IMR-90 (cell line): ENCODE data around the gene FBXO3. TPM values are rescaled to one million over a fixed set of nuclear protein-coding genes. Genes with fewer than 3 reads are reported as not detected.

ENCODE experiments used
- ATAC-seq: fragments of 200-7000 bp; cut with Tn5 transposase; 2 replicates; pipeline ENCODE4 v1.9.1; 2020; ENCODE audit warnings: low read depth, mild to moderate bottlenecking, moderate library complexity
- BruUV-seq: library from RNA; stranded (reverse); fragments of 400-500 nt; replicated peaks from 2 replicates; lab custom pipeline; 2021; lab: Mats Ljungman, UMichigan
- CTCF ChIA-PET: fragments of 300-600 bp; formaldehyde crosslinking; extraction: SDS; loops from one replicate; lab custom pipeline; 2021; ENCODE audit warnings: antibody characterized with exemption; lab: Yijun Ruan, JAX
- POLR2A ChIA-PET: fragments of 300-600 bp; sonication (Branson Sonifier 250); formaldehyde crosslinking; loops from one replicate; lab custom pipeline; 2022; ENCODE audit warnings: antibody characterized with exemption; ENCODE audit not compliant: unreplicated experiment; lab: Charles Lee
- DNase-seq: peaks from one replicate; pipeline ENCODE4 v3.0.0; 2013
- H2AFZ ChIP-seq: replicated peaks from 2 replicates; pipeline ENCODE3; 2013; ENCODE audit warnings: low read length, mild to moderate bottlenecking; ENCODE audit not compliant: poor library complexity
- H2AK5ac ChIP-seq: 2 replicates; pipeline ENCODE4 v1.6.1; 2013; ENCODE audit warnings: low read depth, low read length, inconsistent platforms
- H2AK9ac ChIP-seq: replicated peaks from 2 replicates; pipeline ENCODE3; 2013; ENCODE audit warnings: mild to moderate bottlenecking, low read depth, low read length, moderate library complexity; ENCODE audit not compliant: poor library complexity
- H2BK120ac ChIP-seq: 2 replicates; pipeline ENCODE4 v1.6.1; 2013; ENCODE audit warnings: low read depth, low read length, inconsistent platforms
- H2BK15ac ChIP-seq: 3 replicates; pipeline ENCODE4 v1.6.1; 2013; ENCODE audit warnings: low read depth, low read length, inconsistent platforms
- H2BK20ac ChIP-seq: 2 replicates; pipeline ENCODE4 v1.6.1; 2013; ENCODE audit warnings: low read depth, mild to moderate bottlenecking, inconsistent platforms, low read length, moderate library complexity
- H2BK5ac ChIP-seq: 2 replicates; pipeline ENCODE4 v1.6.1; 2013; ENCODE audit warnings: mild to moderate bottlenecking, low read depth, low read length, inconsistent platforms; ENCODE audit not compliant: poor library complexity, severe bottlenecking
- H3K14ac ChIP-seq: replicated peaks from 2 replicates; pipeline ENCODE4 v1.6.1; 2013; ENCODE audit warnings: low read depth, low read length, inconsistent platforms
- H3K18ac ChIP-seq: 2 replicates; pipeline ENCODE4 v1.6.1; 2013; ENCODE audit warnings: low read depth, low read length, control low read depth
- H3K23ac ChIP-seq: 2 replicates; pipeline ENCODE4 v1.6.1; 2013; ENCODE audit warnings: low read depth, low read length, inconsistent platforms
- H3K27ac ChIP-seq: 2 replicates; pipeline ENCODE4 v1.5.1; 2013; ENCODE audit warnings: mild to moderate bottlenecking, control low read depth, low read length; ENCODE audit not compliant: insufficient read depth
- H3K27me3 ChIP-seq: 2 replicates; pipeline ENCODE4 v1.6.1; 2013; ENCODE audit warnings: low read length; ENCODE audit not compliant: control insufficient read depth, insufficient read depth
- H3K36me3 ChIP-seq: 2 replicates; pipeline ENCODE4 v1.6.1; 2013; ENCODE audit warnings: low read length, mixed read lengths; ENCODE audit not compliant: control insufficient read depth, insufficient read depth
- H3K4ac ChIP-seq: 2 replicates; pipeline ENCODE4 v1.6.1; 2013; ENCODE audit warnings: low read depth, low read length, inconsistent platforms
- H3K4me1 ChIP-seq: 2 replicates; pipeline ENCODE4 v1.6.1; 2013; ENCODE audit warnings: low read length, mixed read lengths; ENCODE audit not compliant: control insufficient read depth, insufficient read depth
- H3K4me2 ChIP-seq: 2 replicates; pipeline ENCODE4 v1.6.1; 2013; ENCODE audit warnings: low read depth, mild to moderate bottlenecking, control low read depth, low read length, moderate library complexity
- H3K4me3 ChIP-seq: 2 replicates; pipeline ENCODE4 v1.5.1; 2013; ENCODE audit warnings: low read depth, mild to moderate bottlenecking, control low read depth, low read length, moderate library complexity; ENCODE audit not compliant: insufficient read depth
- H3K56ac ChIP-seq: 2 replicates; pipeline ENCODE4 v1.6.1; 2013; ENCODE audit warnings: low read length, inconsistent platforms; ENCODE audit not compliant: insufficient read depth; ENCODE audit errors: extremely low read depth
- H3K79me1 ChIP-seq, 2 experiments: 2 replicates each; pipeline ENCODE4 v1.6.1; 2013; ENCODE audit warnings: low read length in 2 of 2, inconsistent platforms in 1 of 2, low read depth in 1 of 2
- H3K9ac ChIP-seq: 2 replicates; pipeline ENCODE4 v1.6.1; 2013; ENCODE audit warnings: low read depth, low read length, control low read depth
- H3K9me1 ChIP-seq: 2 replicates; pipeline ENCODE4 v1.6.1; 2013; ENCODE audit warnings: low read length, inconsistent platforms; ENCODE audit not compliant: insufficient read depth
- H3K9me3 ChIP-seq: 2 replicates; pipeline ENCODE4 v1.6.1; 2013; ENCODE audit warnings: low read length; ENCODE audit not compliant: control insufficient read depth, insufficient read depth
- H4K20me1 ChIP-seq: 2 replicates; pipeline ENCODE4 v1.6.1; 2013; ENCODE audit warnings: low read length, inconsistent platforms; ENCODE audit not compliant: insufficient read depth
- H4K5ac ChIP-seq: 2 replicates; pipeline ENCODE4 v1.6.1; 2013; ENCODE audit warnings: mild to moderate bottlenecking, low read depth, low read length, control low read depth
- H4K8ac ChIP-seq, 2 experiments: 2 replicates each; pipeline ENCODE4 v1.6.1; 2013; ENCODE audit warnings: low read depth in 2 of 2, low read length in 2 of 2, control low read depth in 1 of 2, inconsistent platforms in 1 of 2
- H4K91ac ChIP-seq: 2 replicates; pipeline ENCODE4 v1.6.1; 2013; ENCODE audit warnings: low read depth, low read length, inconsistent platforms; ENCODE audit not compliant: insufficient read depth
- BHLHE40 ChIP-seq: fragments of 150-350 bp; IDR thresholded peaks from 2 replicates; pipeline ENCODE4 v1.6.1; 2016; ENCODE audit warnings: mild to moderate bottlenecking, low read depth, low read length
- CEBPB ChIP-seq: IDR thresholded peaks from 2 replicates; pipeline ENCODE4 v1.6.1; 2012; ENCODE audit warnings: low read depth, low read length, improper control_type of control experiment
- CHD1 ChIP-seq: IDR thresholded peaks from 2 replicates; pipeline ENCODE4 v1.6.1; 2012; ENCODE audit warnings: low read depth, low read length, improper control_type of control experiment
- ELK1 ChIP-seq: fragments of 150-350 bp; IDR thresholded peaks from 2 replicates; pipeline ENCODE4 v1.6.1; 2016; ENCODE audit warnings: low read depth, mild to moderate bottlenecking, low read length, moderate library complexity, borderline replicate concordance
- FOS ChIP-seq: fragments of 150-350 bp; IDR thresholded peaks from 2 replicates; pipeline ENCODE4 v1.6.1; 2016; ENCODE audit warnings: low read depth, low read length
- MAFK ChIP-seq: IDR thresholded peaks from 2 replicates; pipeline ENCODE4 v1.6.1; 2012; ENCODE audit warnings: low read depth, low read length, improper control_type of control experiment
- MAZ ChIP-seq: IDR thresholded peaks from 2 replicates; pipeline ENCODE4 v1.6.1; 2012; ENCODE audit warnings: low read depth, mild to moderate bottlenecking, low read length, improper control_type of control experiment, moderate library complexity, borderline replicate concordance
- MXI1 ChIP-seq: IDR thresholded peaks from 2 replicates; pipeline ENCODE4 v1.6.1; 2012; ENCODE audit warnings: low read depth, mild to moderate bottlenecking, low read length, moderate library complexity, borderline replicate concordance
- NFE2L2 ChIP-seq: fragments of 150-350 bp; IDR thresholded peaks from 2 replicates; pipeline ENCODE4 v1.6.1; 2016; ENCODE audit warnings: low read depth, mild to moderate bottlenecking, low read length
- POLR2A ChIP-seq: IDR thresholded peaks from 2 replicates; pipeline ENCODE4 v1.6.1; 2012; ENCODE audit warnings: mild to moderate bottlenecking, low read depth, low read length
- RAD21 ChIP-seq: IDR thresholded peaks from 2 replicates; pipeline ENCODE4 v1.6.1; 2012; ENCODE audit warnings: low read length, improper control_type of control experiment
- RCOR1 ChIP-seq: IDR thresholded peaks from 2 replicates; pipeline ENCODE4 v1.6.1; 2012; ENCODE audit warnings: mild to moderate bottlenecking, low read length, improper control_type of control experiment; ENCODE audit not compliant: insufficient replicate concordance
- RFX5 ChIP-seq: IDR thresholded peaks from 2 replicates; pipeline ENCODE4 v1.8.0; 2012; ENCODE audit warnings: low read depth, mild to moderate bottlenecking, low read length, moderate library complexity
- SMC3 ChIP-seq: fragments of 150-350 bp; IDR thresholded peaks from 2 replicates; pipeline ENCODE4 v1.6.1; 2016; ENCODE audit warnings: low read depth, mild to moderate bottlenecking, antibody characterized with exemption, low read length, moderate library complexity
- WGBS, 2 experiments: methylation state at CpG; one replicate each; pipeline versions ENCODE4 v1.1.5 to v1.1.7; 2013; ENCODE audit warnings: missing lambda C conversion rate in 2 of 2; ENCODE audit not compliant: insufficient read length in 1 of 2; ENCODE audit errors: extremely low coverage in 2 of 2; 5-methylcytosine and 5-hydroxymethylcytosine counted together
- dilution Hi-C: fragments of 300-500 bp; cut with HindIII; formaldehyde crosslinking; loops from one replicate; pipeline ENCODE4 v1.14.3; 2018; ENCODE audit warnings: low sequenced_read_pairs; ENCODE audit not compliant: unreplicated experiment
- in situ Hi-C: fragments of 300-500 bp; cut with MboI; formaldehyde crosslinking; loops from 3 replicates; pipeline ENCODE4 v1.14.3; 2019; ENCODE audit warnings: low sequenced_read_pairs, inconsistent platforms, mixed read lengths
- intact Hi-C: fragments of 100-400 bp; cut with micrococcal nuclease; formaldehyde crosslinking; loops from 2 replicates; pipeline ENCODE4 v1.10.0; 2022
- polyA plus RNA-seq, 3 experiments: library from polyadenylated mRNA; depleted of rRNA; stranded (reverse); fragments of >200 nt; gene quantifications; 2 replicates each; pipeline ENCODE4 v1.2.3, GENCODE V29; 2012; ENCODE audit warnings: low replicate concordance in 1 of 3
- total RNA-seq: library from RNA; depleted of rRNA; stranded (reverse); fragments of >200 nt; gene quantifications from 2 replicates; pipeline ENCODE4 v1.2.3, GENCODE V29; 2012
- TF ChIP-seq, protein P1 (sequence below): conservative IDR thresholded peaks from 2 replicates; pipeline ENCODE4 v1.5.1; 2012; ENCODE audit warnings: mild to moderate bottlenecking, low read depth, low read length, improper control_type of control experiment
- TF ChIP-seq, protein P2 (sequence below): fragments of 150-350 bp; IDR thresholded peaks from 2 replicates; pipeline ENCODE4 v1.6.1; 2017; ENCODE audit warnings: mild to moderate bottlenecking, antibody characterized with exemption, low read length, low read depth

Gene FBXO3
- total and polyA plus RNA-seq, 2 of the 4 experiments (the other 2 are of a cell fraction), result 26.2 to 51.1 TPM

DNA sequence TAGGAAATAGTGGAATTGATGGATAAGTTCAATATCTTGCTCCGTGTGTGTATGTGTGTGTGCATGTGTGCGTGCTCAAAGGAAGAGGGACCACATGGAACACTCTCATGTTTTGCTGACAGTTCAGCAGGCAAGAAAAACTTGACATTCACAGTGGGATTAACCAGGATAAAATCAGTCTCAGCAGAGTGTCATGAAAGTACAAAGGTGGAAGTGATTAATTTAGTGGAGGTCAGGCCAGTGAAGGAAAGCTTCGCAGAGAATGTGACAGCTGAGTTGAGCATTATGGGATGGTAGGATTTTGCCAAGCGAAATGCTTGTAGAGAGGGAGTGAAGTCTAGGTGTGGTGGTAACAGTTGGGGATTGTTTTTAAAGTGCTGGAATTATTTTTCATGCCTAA is 15.7 kb upstream of the FBXO3 start:
- dilution Hi-C loops, result no loop called here
- Histone ChIP-seq H3K4ac (no peak overlapping the region), H3K9me3 (no peaks in the 10 kb centered on the region), H3K79me1 (no peaks in the 10 kb centered on the region), H3K18ac (no peak overlapping the region), H4K8ac (no peak overlapping the region), H3K56ac (no peak overlapping the region), H3K4me1 (no peaks in the 10 kb centered on the region), H3K9ac (no peak overlapping the region), H2BK15ac (no peak overlapping the region), H3K9me1 (no peaks in the 10 kb centered on the region), H3K36me3 (no peaks in the 10 kb centered on the region), H3K27me3 (peaks cover 24% of the 10 kb centered on the region), H3K4me3 (no peak overlapping the region), H2BK5ac (no peak overlapping the region), H3K14ac (no peak overlapping the region), H2BK120ac (no peak overlapping the region), H4K5ac (no peak overlapping the region), H2AK5ac (no peak overlapping the region), H4K91ac (no peak overlapping the region), H3K27ac (no peak overlapping the region), H2AK9ac (no peak overlapping the region), H2BK20ac (no peak overlapping the region), H2AFZ (no peak overlapping the region), H3K23ac (no peak overlapping the region), H4K20me1 (no peaks in the 10 kb centered on the region), H3K4me2 (no peak overlapping the region)
- intact Hi-C loops, result no loop called here
- CTCF ChIA-PET, result no interaction called here
- TF ChIP-seq BHLHE40 (no peak), CEBPB (no peak), POLR2A (no peak), RAD21 (no peak), FOS (no peak), SMC3 (no peak), RFX5 (no peak), CHD1 (no peak), MXI1 (no peak), MAZ (no peak), MAFK (no peak), RCOR1 (no peak), NFE2L2 (no peak), ELK1 (no peak)
- TF ChIP-seq, protein P1, sequence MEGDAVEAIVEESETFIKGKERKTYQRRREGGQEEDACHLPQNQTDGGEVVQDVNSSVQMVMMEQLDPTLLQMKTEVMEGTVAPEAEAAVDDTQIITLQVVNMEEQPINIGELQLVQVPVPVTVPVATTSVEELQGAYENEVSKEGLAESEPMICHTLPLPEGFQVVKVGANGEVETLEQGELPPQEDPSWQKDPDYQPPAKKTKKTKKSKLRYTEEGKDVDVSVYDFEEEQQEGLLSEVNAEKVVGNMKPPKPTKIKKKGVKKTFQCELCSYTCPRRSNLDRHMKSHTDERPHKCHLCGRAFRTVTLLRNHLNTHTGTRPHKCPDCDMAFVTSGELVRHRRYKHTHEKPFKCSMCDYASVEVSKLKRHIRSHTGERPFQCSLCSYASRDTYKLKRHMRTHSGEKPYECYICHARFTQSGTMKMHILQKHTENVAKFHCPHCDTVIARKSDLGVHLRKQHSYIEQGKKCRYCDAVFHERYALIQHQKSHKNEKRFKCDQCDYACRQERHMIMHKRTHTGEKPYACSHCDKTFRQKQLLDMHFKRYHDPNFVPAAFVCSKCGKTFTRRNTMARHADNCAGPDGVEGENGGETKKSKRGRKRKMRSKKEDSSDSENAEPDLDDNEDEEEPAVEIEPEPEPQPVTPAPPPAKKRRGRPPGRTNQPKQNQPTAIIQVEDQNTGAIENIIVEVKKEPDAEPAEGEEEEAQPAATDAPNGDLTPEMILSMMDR, result no peak
- TF ChIP-seq, protein P2, sequence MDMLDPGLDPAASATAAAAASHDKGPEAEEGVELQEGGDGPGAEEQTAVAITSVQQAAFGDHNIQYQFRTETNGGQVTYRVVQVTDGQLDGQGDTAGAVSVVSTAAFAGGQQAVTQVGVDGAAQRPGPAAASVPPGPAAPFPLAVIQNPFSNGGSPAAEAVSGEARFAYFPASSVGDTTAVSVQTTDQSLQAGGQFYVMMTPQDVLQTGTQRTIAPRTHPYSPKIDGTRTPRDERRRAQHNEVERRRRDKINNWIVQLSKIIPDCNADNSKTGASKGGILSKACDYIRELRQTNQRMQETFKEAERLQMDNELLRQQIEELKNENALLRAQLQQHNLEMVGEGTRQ, result no peak
- POLR2A ChIA-PET, result no interaction called here
- WGBS, 2 experiments, result 43% methylated on average over 3 of the region's 4 CpGs; no CpG with 5 or more reads in 1 of the 2 experiments
- BruUV-seq, result no TSS peak
- ATAC-seq (no peak), DNase-seq (no peak)
- in situ Hi-C loops, result no loop called here
